C4-2B (cell line): ENCODE results near the gene ZNF607.

Source experiments
- CTCF ChIP-seq: fragments of 450-650 bp; conservative IDR thresholded peaks from 2 replicates; pipeline ENCODE4 v1.5.1; 2017; ENCODE audit warnings: mild to moderate bottlenecking
- ZFX ChIP-seq: fragments of 450-650 bp; IDR thresholded peaks from 2 replicates; pipeline ENCODE4 v1.6.1; 2017

- no peak for TF ChIP-seq CTCF
- no peak for TF ChIP-seq ZFX
These were observed 43.9 kb upstream of the ZNF607 start for GRCh38 chr19:37763488-37763887.
